Body of pancreas (tissue), 4 donors: ENCODE data around the gene HLA-B.
"Not testable (repeated sequence)": the region's sequence is repeated elsewhere in the genome, so short reads cannot be mapped to it uniquely, and the experiment has no call there.

Source experiments
- POLR2A ChIP-seq, 3 donors: fragments of 450-650 bp; IDR thresholded peaks; one replicate each; pipeline ENCODE4 v1.6.1; 2016; ENCODE audit warnings: antibody characterized with exemption in 3 of 3, mild to moderate bottlenecking in 2 of 3
- TF ChIP-seq, protein P1 (sequence below), 7 experiments: fragments of 450-650 bp in 4 of 7; fragments of 200-600 bp in 3 of 7; sonication (generic) in 3 of 7; IDR thresholded peaks; one replicate each; pipeline ENCODE4 v1.5.1; 2016 to 2019; ENCODE audit warnings: antibody characterized with exemption in 7 of 7

DNA sequence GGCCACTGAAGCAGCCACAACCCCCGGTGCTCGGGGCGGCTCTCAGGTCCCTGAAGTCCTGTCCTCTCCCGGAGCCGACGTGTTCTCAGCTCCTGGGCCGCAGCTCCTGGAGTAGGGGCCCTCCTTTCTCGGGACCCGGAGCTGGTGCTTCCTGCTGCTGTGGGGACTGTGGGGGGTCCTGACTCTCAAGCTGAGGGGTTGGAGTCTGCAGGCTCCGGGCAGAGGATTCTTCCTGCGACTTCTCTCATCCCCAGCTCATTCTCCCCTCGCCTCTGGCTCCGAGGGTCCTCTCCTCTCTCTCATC is 47.0 kb upstream of the HLA-B start:
- TF ChIP-seq, protein P1, sequence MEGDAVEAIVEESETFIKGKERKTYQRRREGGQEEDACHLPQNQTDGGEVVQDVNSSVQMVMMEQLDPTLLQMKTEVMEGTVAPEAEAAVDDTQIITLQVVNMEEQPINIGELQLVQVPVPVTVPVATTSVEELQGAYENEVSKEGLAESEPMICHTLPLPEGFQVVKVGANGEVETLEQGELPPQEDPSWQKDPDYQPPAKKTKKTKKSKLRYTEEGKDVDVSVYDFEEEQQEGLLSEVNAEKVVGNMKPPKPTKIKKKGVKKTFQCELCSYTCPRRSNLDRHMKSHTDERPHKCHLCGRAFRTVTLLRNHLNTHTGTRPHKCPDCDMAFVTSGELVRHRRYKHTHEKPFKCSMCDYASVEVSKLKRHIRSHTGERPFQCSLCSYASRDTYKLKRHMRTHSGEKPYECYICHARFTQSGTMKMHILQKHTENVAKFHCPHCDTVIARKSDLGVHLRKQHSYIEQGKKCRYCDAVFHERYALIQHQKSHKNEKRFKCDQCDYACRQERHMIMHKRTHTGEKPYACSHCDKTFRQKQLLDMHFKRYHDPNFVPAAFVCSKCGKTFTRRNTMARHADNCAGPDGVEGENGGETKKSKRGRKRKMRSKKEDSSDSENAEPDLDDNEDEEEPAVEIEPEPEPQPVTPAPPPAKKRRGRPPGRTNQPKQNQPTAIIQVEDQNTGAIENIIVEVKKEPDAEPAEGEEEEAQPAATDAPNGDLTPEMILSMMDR (IDR thresholded peaks at IDR 0.05), result not testable (repeated sequence)
- TF ChIP-seq POLR2A (IDR thresholded peaks at IDR 0.05), result not testable (repeated sequence)
